Measurements from ENCODE around the gene SPDYE17.
"Not testable (repeated sequence)": the region's sequence is repeated elsewhere in the genome, so short reads cannot be mapped to it uniquely, and the experiment has no call there.

DNA sequence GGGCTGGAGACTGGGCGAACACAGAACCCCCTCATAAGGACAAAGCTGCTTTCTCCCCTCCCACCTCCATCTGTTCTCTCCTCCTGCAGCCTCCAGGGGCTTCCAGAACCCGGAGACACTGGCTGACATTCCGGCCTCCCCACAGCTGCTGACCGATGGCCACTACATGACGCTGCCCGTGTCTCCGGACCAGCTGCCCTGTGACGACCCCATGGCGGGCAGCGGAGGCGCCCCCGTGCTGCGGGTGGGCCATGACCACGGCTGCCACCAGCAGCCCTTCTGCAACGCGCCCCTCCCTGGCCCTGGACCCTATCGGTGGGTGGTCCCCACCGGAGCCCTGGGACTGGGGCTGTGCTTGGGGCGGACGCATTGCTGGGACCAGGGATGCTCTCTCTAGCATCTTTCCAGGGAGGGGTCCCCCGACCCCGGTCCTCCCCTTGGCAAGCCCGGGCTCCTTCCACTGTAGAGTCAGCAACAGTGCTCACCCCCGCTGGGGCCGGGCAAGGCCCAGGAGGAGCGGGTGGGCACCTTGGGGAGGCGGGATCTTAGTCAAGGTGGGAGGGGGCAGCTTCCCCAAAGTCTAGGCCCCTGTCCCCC is 26.6 kb downstream of the SPDYE17 start:
- TF ChIP-seq CTCF, POLR2A (IDR thresholded peaks at IDR 0.05): not testable (repeated sequence)

Data from right lobe of liver (tissue), 4 donors.